ENCODE results near the gene PCNA.
A peak's percentile ranks its signal among the peaks of the same experiment; 100 is the strongest.
"Not testable (repeated sequence)": the region's sequence is repeated elsewhere in the genome, so short reads cannot be mapped to it uniquely, and the experiment has no call there.

The PCNA gene

GRCh38 chr20:5141615-5142014 lies 21.9 kb upstream of the PCNA start:
- no peak for DNase-seq (ENCODE audit: low read depth)

DNA sequence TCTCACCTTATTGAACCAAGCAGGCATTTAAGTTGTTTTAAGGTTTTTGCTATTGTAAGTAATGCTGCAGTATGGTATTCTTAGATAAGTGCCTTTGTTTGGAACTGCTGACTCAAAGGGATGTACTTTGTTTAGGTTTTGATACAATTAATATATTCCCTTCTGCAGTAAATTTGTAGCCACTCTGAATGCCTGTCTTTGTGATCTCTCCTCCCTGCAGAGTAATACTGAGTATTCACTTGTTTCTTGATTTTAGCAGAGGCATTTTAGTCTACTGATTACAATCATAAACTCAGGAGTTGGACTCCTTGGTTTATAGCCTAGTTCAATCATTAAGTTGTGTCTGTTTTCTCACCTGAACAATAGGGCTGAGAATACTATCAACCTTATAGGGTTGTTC lies 20.4 kb upstream of the PCNA start:
- no peak for DNase-seq (ENCODE audit: low read depth)

- no peak for DNase-seq (ENCODE audit: low read depth)
These were observed 16.3 kb upstream of the PCNA start for GRCh38 chr20:5136096-5136495.

DNA sequence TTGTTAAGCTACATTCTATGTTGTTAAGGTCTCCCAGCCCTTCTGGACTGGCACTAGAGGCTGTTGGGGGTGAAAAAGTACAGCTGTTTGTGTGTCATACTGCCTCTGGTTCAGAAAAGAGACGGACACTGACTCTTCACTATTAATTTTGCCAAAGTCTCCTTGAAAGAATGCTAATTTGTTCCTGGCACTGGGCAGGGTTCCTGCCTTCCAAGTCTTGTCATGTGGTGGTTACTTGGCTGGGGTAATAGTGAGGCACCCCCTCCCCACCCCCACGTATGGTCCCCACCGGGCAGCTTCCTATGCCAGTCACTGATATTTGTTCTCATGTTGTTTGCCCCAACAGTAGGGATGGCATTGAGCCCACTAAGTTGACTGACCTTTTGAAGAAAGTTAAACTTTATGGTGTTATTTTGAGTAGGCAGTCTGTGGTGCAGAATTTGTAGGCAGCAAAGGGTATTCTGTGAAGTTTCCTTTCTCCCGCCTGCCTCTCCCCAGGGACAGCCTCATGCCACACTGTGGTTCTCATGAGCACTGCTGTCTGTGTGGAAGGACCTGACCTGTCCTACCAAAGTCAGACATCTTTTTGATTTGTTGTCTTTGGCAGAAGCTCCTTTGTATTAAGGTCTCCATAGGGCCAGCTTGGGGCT lies 15.7 kb upstream of the PCNA start:
- no peak for DNase-seq (ENCODE audit: low read depth)

DNA sequence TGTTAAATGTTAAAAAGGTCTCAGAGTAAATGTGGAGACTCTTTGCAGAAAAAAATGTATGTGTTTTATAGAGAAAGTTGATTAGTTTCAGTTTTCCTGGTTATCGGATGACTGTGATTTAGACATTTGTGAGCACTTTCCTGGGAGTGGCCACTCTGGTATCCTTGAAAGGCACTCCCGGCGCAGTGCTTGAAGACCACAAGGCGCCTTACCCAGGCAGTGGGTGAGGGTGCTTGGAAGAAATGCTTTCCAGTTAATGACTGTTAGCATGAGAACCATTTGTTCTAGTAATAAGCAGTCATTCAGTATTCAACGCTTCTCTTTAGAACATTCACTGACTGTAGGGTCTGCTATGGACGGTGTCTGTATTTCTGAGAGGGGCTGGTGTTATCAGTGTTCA lies 14.2 kb upstream of the PCNA start:
- no peak for DNase-seq (ENCODE audit: low read depth)

DNA sequence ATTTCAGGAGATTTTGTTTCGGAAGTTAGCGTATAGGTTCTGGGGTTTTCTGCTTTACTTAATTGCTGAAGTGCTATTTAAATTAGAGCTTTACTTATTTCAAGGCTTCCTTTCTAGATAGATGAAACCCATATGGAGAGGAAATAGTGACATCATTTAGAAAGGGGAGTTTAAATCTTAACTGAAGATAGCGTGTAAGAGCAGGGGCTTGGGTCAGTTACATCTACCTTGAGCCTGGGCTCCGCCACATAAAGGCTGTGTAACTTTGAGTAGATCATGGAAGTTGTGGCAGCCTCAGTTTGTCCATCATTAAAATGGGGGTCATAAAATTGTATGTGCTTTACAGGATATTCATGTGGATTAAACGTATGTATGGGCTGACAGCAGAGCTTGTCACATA lies 11.7 kb upstream of the PCNA start:
- no peak for DNase-seq (ENCODE audit: low read depth)

GRCh38 chr20:5128886-5129285 lies 9.1 kb upstream of the PCNA start:
- DNase-seq (ENCODE audit: low read depth), result no peak

DNA sequence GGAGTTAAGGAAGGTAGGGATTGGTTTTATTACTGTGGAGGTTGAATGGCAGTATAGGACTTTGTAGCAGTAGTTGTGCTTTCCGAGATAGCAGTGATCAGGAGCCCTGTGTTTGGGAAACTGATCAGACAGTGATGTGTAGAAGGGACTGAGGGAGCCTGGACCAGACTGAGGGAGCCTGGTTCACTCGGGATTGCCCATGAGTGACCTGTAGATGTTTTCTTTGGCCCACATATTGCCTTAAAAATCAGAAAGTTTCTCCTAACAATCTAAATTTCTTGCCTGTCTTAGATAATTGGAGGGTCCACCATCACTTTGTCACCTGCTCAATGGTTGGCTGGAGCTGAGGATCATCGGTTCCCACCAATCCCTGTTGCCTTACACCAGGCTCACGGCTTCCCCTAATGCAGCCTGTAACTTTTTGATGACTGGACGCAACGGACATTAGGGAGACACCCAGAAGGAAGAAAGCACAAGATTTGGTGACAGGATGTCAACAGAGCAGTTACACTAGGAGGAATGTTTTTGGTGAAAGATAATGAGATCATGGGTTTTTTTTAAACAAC lies 8.2 kb upstream of the PCNA start:
- no peak for DNase-seq (ENCODE audit: low read depth)

GRCh38 chr20:5127204-5127858 lies 7.6 kb upstream of the PCNA start:
- DNase-seq (ENCODE audit: low read depth), result peak; percentile 61

GRCh38 chr20:5126512-5127203 lies 6.9 kb upstream of the PCNA start, which contains the start of gene CDS2:
TSS of gene CDS2 (plus strand) at chr20:5127008. CDS start at chr20:5127093, 85 bp downstream.
- peak; percentile 100 for DNase-seq (ENCODE audit: low read depth)

- no peak for DNase-seq (ENCODE audit: low read depth)
These were observed 3.1 kb upstream of the PCNA start for GRCh38 chr20:5122873-5123260.

GRCh38 chr20:5120185-5120476 lies 373 bp upstream of the PCNA start:
- no peak for DNase-seq (ENCODE audit: low read depth)

DNA sequence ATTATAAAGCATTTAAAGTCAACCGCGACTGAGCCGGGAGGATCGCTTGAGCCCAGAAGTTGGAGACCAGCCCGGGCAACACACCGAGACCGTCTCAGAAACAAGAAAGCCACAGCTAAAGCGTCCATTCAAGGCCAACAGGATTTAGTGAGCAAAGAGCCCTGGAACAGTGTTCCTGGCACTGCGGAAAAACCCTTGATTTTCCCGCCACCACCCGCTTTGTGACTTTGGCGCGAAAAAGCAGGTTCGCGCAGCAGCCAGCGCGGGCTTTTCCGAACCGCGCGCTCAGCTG lies 669 bp downstream of the PCNA start:
- no peak for DNase-seq (ENCODE audit: low read depth)

DNA sequence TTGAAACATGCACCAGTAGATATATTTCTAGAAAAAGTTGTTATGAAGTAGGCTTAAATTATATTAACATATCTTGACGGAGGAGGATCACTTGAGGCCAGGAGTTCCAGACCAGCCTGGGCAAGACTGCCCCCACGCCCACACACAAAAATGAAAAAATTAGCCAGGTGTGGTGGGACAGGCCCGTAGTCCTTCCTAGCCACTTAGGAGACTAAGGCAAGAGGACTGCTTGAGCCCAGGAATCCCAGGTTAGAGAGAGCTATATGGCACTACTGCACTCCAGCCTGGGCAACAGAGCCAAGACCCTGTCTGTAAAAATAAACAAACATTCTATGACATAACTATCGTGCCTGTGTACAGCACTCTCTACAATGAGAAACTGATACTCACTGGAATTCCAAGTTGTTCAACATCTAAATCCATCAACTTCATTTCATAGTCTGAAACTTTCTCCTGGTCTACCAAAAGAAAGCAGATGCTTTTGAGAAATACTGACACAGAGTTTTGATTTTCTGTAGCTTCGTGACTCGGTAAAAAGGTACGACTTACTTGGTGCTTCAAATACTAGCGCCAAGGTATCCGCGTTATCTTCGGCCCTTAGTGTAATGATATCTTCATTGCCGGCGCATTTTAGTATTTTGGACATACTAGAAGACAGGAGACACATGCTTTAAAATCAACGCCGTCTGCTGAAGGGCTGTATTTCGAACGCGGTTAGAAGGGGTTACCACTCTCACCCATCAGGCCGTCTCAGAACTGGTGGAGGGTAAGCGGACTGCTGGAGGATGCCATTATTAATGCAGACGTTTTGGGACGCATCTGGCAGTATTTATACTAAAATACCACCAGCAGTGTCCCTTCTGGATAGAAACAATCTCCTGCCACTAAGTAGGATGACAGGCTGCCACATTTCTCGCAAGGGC lies 1.3 kb downstream of the PCNA start:
- no peak for DNase-seq (ENCODE audit: low read depth)

DNA sequence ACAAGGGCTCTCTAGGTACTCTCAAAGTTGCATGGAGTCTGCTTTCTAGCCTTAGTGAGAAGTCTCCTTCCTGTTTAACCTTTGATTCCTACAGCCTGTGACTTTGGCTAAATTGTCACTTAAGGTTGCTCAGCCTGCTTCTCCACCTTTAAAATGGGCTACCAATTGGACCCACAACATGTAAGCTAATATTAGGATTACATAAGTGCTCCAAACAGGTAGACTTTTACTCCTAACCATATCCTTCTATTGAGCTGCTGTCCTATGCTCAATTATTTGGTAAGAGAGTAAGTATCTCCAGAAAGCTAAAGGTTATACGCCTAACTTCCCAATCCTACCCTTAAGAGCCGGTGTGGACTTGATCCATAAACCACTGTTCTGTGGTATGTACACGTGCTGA lies 2.9 kb downstream of the PCNA start:
- DNase-seq (ENCODE audit: low read depth), result no peak

- no peak for DNase-seq (ENCODE audit: low read depth)
These were observed 5.4 kb downstream of the PCNA start for GRCh38 chr20:5114403-5114802.

GRCh38 chr20:5113615-5113986 lies 6.2 kb downstream of the PCNA start:
- DNase-seq (ENCODE audit: low read depth), result no peak

DNA sequence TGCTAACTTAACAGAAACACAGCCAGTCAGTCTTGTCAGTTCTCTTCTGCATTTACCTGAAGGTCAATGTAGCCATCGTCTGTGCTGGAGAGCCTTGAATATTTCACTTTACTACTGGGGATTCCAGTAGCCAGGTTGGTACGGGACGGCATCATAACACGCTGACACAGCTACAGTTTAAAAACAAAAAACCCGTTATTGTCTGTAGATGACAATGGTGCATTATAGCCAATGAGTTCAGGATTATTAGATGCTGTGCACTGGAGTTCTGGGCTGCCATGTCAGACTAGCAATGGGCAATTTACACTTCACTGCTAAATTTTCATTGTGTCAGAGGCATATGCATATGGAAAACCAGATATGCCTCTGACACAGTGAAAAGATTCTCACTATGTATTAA lies 10.5 kb downstream of the PCNA start:
- DNase-seq (ENCODE audit: low read depth), result no peak

DNA sequence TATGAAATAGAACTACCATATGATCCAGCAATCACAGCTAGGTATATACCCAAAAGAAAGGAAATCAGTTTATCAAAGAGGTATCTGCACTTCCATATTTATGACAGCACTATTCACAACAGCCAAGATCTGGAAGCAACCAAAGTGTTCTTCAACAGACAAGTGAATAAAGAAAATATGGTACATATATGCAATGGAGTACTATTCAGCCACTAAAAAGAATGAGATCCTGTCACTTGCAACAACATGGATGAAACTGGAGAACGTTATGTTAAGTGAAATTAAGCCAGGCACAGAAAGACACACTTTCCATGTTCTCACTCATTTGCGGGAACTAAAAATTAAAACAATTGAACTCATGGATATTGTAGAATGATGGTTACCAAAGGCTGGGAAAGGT lies 15.3 kb downstream of the PCNA start:
- no peak for DNase-seq (ENCODE audit: low read depth)

DNA sequence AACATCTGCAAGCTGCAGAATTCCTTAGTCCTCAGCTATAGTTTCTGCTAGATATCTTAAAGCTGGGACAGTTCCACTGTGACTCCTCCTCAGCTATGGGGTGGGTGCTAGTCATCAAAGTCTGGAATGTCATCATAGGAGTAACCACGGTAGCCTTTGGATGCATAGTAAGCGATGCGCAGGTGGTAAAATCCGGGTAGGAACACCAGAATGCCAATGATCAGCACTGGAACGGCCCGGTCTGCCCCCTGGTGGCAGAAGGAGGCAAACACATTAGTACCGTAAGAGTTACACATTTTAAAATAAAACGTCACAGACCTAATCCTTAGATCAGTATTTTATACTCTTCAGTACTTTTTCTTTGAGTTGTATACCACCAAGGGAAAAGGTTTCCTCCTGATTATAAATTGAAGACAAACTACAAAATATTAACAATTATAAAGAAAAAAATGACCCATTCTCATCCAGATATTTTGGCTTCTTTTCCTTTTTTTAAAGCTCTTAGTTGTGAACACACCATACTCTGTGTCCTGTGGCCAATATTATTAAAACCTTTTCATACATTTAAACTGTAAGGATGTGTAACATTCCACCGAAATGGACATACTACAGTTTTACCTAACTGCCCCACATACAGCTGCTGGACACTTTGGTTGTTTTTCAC lies 18.9 kb downstream of the PCNA start:
- DNase-seq (ENCODE audit: low read depth), result peak; percentile 60

- DNase-seq (ENCODE audit: low read depth), result not testable (repeated sequence)
These were observed 19.8 kb downstream of the PCNA start for GRCh38 chr20:5099909-5100308.

DNA sequence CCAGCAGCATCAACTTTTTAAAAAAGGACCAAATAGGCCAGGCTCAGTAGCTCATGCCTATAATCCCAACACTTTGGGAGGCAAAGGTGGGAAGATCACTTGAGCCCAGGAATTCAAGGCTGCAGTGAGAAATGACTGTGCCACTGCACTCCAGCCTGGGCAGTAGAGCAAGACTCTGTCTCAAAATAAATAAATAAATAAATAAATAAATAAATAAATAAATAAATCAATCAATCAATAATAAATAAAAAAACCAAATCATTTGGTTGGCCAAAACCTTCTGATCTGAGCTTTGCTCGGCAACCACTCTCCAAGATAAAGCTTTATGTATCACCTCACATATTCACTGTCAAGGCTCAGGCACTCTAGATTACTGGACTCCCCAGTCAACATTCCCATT lies 20.7 kb downstream of the PCNA start:
- DNase-seq (ENCODE audit: low read depth), result not testable (repeated sequence)

All from activated T-cell treated with anti-CD3 and anti-CD28 coated beads for 48 hours (primary cell).